HG03457 (cell line): ENCODE measurements around the gene DAPK1.

Experiments
- ATAC-seq: cut with Tn5 transposase; IDR thresholded peaks from one replicate; pipeline ENCODE4 v1.9.1; 2021; ENCODE audit warnings: moderate number of reproducible peaks; ENCODE audit not compliant: unreplicated experiment

The DAPK1 gene

GRCh38 chr9:87704342-87704741 lies 206.7 kb downstream of the DAPK1 start:
- no peak for ATAC-seq

- ATAC-seq: no peak
Measured at GRCh38 chr9:87706066-87706739, 208.5 kb downstream of the DAPK1 start.

GRCh38 chr9:87707805-87708506 lies 210.3 kb downstream of the DAPK1 start:
- no peak for ATAC-seq

- ATAC-seq: no peak
Measured at GRCh38 chr9:87708546-87708945, 210.9 kb downstream of the DAPK1 start.

- ATAC-seq: no peak
Measured at GRCh38 chr9:87708986-87709728, 211.5 kb downstream of the DAPK1 start.

GRCh38 chr9:87710443-87710842 lies 212.8 kb downstream of the DAPK1 start:
- ATAC-seq: no peak

GRCh38 chr9:87711857-87712800 lies 214.5 kb downstream of the DAPK1 start:
- no peak for ATAC-seq

- no peak for ATAC-seq
Measured at GRCh38 chr9:87712801-87713277, 215.2 kb downstream of the DAPK1 start.

GRCh38 chr9:87713278-87713987 lies 215.8 kb downstream of the DAPK1 start:
- no peak for ATAC-seq

GRCh38 chr9:87713988-87714330 lies 216.3 kb downstream of the DAPK1 start:
- no peak for ATAC-seq

GRCh38 chr9:87714819-87715218 lies 217.2 kb downstream of the DAPK1 start:
- no peak for ATAC-seq

GRCh38 chr9:87716141-87716540 lies 218.5 kb downstream of the DAPK1 start:
- no peak for ATAC-seq

GRCh38 chr9:87717456-87717855 lies 219.8 kb downstream of the DAPK1 start:
- ATAC-seq: no peak

- ATAC-seq: no peak
Measured at GRCh38 chr9:87718231-87718630, 220.6 kb downstream of the DAPK1 start.

GRCh38 chr9:87718852-87719612 lies 221.4 kb downstream of the DAPK1 start:
- ATAC-seq: no peak

GRCh38 chr9:87720173-87720572 lies 222.5 kb downstream of the DAPK1 start:
- no peak for ATAC-seq

- no peak for ATAC-seq
Measured at GRCh38 chr9:87722393-87723088, 224.9 kb downstream of the DAPK1 start.

- no peak for ATAC-seq
Measured at GRCh38 chr9:87725356-87725899, 227.8 kb downstream of the DAPK1 start.
